ES-I3 (cell line): ENCODE measurements around the gene PRLHR.
"Not testable (repeated sequence)": the region's sequence is repeated elsewhere in the genome, so short reads cannot be mapped to it uniquely, and the experiment has no call there.

Experiments used
- H3K36me3 ChIP-seq: 2 replicates; pipeline ENCODE4 v1.6.1; 2013; ENCODE audit warnings: mild to moderate bottlenecking, low read length, control low read depth, moderate library complexity; ENCODE audit not compliant: insufficient read depth
- H3K4me1 ChIP-seq: 2 replicates; pipeline ENCODE4 v1.6.1; 2013; ENCODE audit warnings: mild to moderate bottlenecking, control low read depth, low read length; ENCODE audit not compliant: insufficient read depth
- H3K9ac ChIP-seq: 2 replicates; pipeline ENCODE4 v1.6.1; 2013; ENCODE audit warnings: low read depth, mild to moderate bottlenecking, low read length, moderate library complexity
- H3K9me3 ChIP-seq: 2 replicates; pipeline ENCODE4 v1.6.1; 2013; ENCODE audit warnings: mild to moderate bottlenecking, low read length, moderate library complexity; ENCODE audit not compliant: control insufficient read depth, insufficient read depth

PRLHR gene

DNA sequence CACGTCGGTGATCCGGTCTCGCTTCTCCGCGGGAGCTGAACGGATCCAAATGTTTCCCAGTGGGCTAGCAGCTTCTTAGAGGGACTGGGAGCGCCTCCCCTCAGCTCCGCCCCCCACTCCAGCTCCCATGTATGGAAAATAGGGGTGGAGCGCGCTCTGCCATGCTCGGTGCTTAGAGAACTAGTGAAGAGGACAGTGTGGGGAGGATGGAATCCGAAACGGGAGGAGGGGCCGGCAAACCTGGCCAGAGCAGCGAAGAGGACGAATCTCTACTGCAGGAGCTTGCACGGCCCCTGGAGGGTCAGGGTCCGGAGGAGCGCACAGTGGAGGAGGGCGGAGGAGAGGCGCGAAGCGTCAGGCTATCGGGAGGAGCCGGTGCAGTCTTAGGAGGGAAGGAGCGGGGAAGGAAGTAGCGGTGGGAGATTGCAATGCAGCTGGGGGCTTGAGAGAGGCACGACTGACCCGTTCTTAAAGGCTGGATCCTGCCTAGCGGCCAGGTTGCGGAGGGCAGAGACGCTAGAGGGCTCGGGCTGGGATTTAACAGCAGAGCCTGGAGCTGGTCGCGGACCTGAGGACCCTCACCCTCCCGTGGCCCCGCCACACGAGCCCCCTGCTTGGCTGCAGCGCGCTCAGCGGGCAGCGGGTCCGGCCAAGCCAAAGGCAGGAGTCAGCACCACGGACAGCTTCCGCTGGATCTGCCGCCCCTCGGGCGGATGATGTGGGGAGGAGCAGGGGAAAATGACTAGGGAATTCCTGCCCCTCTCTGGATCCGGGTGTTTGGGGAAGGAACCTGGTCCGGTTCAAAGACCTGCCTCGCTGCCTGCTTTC is at the start of gene PRLHR:
PRLHR (minus strand) TSS at position 51 of the 828 bp plus-strand sequence. CDS start 404 bp downstream, outside the sequence.
- H3K9me3 ChIP-seq = no peaks in the 10 kb centered on the region
- H3K4me1 ChIP-seq = no peaks in the 10 kb centered on the region; the same call in 1 of the 2 replicates
- H3K36me3 ChIP-seq = no peaks in the 10 kb centered on the region
- H3K9ac ChIP-seq = peak within 1 kb of the TSS; percentile 38; the same call in 1 of the 2 replicates

DNA sequence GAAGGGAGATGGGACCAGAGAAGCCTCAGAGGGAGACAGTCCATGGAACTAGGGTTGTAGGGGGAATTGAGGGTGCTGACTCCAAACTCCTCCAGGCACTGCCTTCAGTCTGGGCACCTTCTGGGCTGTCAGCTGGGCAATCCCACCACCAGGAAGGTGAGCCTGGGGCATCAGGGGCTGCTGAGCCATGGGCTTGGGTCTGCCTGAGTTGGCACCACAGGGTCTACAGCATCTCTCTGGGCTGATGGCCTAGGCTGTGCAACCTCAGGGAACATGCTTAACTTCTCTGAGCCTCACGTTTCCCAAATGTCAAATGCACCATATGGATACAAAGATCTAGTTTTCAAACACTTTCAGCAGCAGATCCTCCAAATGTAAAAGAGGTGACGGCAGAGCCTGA is 46.8 kb upstream of the PRLHR start:
- no peaks in the 10 kb centered on the region for H3K36me3 ChIP-seq
- no peaks in the 10 kb centered on the region; the same call in 1 of the 2 replicates for H3K9me3 ChIP-seq

DNA sequence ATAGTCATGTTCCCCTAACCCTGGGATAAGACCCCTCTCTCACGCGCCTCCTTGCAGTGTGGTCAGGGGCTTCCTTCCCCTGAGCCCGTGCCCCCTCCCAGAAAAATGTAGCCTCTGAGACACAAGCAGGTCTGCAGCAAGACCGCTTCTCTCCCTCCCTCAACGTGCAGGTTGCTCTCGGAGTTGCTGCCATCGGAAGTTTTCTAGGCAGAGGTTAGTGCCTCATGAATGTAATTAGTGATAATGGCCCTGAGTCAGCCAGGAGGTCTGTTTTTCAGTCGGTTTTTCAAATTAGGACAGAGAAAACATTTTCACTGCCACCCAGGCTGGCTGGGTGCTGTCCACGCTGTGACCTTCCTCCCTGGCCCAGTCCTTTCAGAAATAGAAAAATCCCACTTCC is 43.2 kb upstream of the PRLHR start:
- Histone ChIP-seq H3K9ac (no peak overlapping the region), H3K36me3 (no peaks in the 10 kb centered on the region), H3K4me1 (no peaks in the 10 kb centered on the region), H3K9me3 (no peaks in the 10 kb centered on the region; the same call in 1 of the 2 replicates)

More for the DNA sequence above, 46.8 kb upstream of the PRLHR start:
- H3K9ac ChIP-seq = no peak overlapping the region
- no peaks in the 10 kb centered on the region for H3K4me1 ChIP-seq

DNA sequence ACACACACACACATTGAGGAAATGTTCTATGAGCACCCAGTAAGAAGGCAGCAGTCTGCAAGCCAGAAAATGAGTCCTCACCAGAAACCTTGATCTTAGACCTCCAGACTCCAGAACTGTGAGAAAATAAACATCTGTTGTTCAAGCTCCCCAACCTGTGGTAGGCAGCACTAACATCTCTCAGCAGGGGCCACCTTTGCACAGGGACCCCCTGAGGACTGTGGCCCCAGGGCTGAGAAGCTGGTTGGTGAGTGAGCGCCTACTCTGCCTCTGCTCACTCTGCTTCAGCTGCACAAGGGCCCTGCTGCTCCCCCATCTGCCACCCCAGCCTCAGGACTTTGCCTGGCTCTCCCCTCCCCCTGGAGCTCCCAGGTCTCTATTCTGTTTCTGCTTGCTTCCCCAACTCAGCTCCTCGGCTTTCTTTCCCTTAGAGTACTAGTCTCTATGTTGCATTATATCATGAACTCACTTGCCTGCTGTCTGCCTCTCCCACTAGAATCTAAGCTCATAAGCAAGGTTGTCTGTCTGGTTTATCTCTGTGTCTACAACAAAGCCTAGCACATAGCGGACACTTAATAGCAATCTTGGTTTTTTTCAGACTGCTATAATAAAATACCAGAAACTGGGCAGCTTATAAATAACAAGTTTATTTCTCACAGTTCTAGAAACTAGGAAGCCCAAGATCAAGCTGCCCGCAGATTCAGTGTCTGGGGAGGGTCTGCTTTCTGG is 40.4 kb upstream of the PRLHR start:
- no peaks in the 10 kb centered on the region for H3K4me1 ChIP-seq
- no peak overlapping the region for H3K9ac ChIP-seq
- H3K9me3 ChIP-seq = no peaks in the 10 kb centered on the region
- no peaks in the 10 kb centered on the region for H3K36me3 ChIP-seq

DNA sequence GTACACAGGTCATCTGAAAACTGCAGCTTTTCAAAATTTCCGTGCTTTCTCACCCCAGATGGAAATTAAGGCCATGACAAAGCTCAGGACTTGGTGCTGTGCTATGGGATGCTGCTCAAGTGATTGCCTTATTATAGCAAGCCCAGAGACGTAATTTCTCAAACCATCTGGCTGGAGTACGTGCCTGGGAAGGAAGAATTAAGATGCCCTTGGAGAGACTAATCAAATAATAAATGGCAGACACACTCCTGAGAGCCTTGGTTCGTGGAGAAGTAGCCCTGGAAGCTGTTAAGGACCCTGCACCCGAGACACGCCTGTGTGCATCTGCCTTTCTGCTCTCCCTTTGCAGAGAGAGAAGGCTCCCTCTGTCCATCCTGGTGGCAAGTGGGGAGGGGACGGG is 38.3 kb upstream of the PRLHR start:
- Histone ChIP-seq H3K9ac (no peak overlapping the region), H3K36me3 (no peaks in the 10 kb centered on the region), H3K9me3 (no peaks in the 10 kb centered on the region), H3K4me1 (no peaks in the 10 kb centered on the region)

DNA sequence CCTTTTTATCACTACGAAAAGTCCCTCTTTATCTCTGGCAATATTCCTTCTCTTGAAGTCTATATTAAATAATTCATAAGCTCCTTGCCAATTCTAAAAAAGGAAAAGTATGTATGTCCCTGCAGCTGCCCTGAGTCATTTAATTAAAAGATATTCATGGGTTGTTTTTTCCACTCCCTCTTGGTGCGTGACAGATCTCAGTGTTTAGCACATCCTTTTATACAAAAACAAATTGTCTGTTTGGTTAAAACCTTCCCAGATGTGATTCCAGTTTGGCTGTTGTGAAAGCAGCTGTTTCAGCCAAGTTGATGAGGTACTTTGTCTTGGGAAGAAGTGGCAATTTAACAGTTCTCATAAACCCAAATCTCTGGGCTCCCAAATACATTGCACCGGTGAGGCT is 33.8 kb upstream of the PRLHR start:
- H3K4me1 ChIP-seq = no peaks in the 10 kb centered on the region
- H3K9ac ChIP-seq = no peak overlapping the region
- H3K9me3 ChIP-seq = no peaks in the 10 kb centered on the region
- H3K36me3 ChIP-seq = no peaks in the 10 kb centered on the region

DNA sequence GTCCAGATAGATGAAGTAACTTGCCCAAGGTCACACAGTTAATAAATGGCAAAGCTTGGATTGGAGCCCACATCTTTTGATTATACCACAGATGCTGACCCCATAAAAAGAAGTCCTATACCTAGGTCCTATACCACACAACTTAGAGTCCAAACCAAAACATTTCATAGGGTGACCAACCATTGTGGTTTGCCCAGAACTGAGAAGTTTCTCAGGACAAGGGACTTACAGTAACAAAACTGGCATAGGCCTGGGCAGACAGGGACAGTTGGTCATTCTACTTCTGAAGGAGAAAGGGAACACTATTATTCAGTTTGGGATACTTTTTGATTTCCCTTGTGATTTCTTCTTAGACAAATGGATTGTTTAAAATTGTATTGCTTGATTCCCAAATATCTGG is 32.9 kb upstream of the PRLHR start:
- no peak overlapping the region for H3K9ac ChIP-seq
- no peaks in the 10 kb centered on the region for H3K36me3 ChIP-seq
- no peaks in the 10 kb centered on the region for H3K9me3 ChIP-seq
- 0 out of 2 replicates have a peak, but pooled peaks cover 3% of the 10 kb centered on the region for H3K4me1 ChIP-seq

DNA sequence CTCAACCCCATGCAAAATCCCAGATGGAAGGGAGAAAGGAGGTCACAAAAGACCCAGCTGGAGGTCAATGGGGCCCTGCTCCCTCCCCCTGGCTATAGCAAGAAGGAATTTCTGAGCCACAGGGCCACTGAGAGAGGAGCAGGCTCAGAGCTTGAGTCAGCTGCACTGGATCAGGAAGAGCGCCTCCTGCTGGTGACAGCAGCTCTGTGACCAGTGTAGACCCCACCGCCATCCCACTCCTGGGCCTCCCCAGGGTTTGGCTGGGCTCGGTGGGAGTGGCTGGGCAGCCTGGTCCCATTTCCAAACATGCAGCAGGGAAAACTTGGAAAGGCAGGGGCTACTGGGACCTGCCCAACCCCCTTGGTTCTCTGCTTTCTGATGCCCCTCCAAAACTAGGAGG is 31.5 kb upstream of the PRLHR start:
- no peaks in the 10 kb centered on the region for H3K9me3 ChIP-seq
- no peak overlapping the region for H3K9ac ChIP-seq
- no peaks in the 10 kb centered on the region for H3K36me3 ChIP-seq
- 0 out of 2 replicates have a peak, but pooled peaks cover 3% of the 10 kb centered on the region for H3K4me1 ChIP-seq

DNA sequence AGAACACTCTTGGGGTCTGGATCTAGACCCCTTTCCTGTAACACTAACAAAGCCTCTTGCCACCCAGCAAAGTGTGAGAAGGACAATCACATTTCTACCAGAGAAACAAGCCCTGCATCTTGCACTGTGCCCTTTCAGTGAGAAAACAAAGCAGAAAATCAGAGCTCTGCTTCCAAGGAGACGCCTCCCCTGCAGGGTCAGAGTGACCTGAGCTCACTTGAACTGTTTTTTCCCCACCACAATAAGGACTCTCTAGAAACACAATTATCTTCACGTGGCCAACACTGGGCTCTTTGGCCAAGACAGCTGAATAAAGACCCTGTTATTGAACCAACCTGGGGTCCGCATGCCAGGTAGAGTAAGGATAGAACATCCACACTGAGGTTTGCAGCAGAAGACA is 30.1 kb upstream of the PRLHR start:
- H3K9me3 ChIP-seq = no peaks in the 10 kb centered on the region
- H3K9ac ChIP-seq = no peak overlapping the region
- H3K4me1 ChIP-seq = 0 out of 2 replicates have a peak, but pooled peaks cover 3% of the 10 kb centered on the region
- no peaks in the 10 kb centered on the region for H3K36me3 ChIP-seq

DNA sequence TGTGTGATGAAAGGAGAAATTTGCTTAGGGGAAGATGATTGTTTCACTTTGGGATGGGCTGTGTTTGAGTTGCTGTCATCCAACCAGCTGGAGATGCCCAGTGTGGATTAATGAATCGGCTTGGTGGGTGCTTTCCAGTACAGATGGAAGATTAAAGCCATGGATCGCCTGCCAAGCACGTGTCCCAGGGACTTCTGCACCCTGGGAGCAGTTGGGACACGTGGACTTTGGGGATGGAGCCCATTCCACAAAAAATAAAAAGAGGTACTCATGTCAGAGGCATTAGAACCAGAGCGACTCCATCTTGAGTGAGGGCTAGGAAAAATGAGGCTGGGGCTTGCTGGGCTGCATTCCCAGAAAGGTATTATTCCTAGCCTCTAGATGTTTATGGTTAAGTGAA is 29.3 kb upstream of the PRLHR start:
- no peaks in the 10 kb centered on the region for H3K9me3 ChIP-seq
- 0 out of 2 replicates have a peak, but pooled peaks cover 3% of the 10 kb centered on the region for H3K4me1 ChIP-seq
- H3K9ac ChIP-seq = no peak overlapping the region
- H3K36me3 ChIP-seq = no peaks in the 10 kb centered on the region

DNA sequence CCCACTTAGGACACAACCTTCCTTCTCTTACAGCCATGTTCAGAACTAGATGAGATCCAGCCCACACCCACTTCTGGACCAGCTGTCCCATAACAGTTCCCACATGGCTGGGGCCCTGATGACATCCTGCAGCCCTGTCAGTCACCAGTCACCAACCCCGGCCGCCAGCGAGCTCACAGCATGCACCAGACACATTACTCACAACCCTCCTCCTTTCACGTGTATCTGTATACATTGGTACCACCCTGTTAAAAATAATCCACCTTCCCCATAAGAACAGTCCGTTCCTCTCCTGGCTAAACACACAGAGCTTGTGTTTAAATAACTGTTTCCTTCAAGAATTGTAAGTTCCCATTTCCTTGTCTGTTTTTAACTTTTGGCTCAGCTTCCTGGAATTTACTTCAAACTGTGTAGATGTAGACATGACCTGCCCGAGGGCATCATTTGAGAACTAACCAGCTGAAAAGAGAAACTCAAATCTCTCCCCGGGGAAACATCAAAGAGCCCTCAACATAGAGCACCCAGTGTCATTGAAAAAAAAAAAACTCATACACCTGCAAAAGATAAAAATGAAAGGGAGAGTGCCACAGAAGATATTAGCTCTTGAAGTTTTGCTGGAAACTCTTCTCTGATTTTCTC is 26.0 kb upstream of the PRLHR start:
- Histone ChIP-seq H3K36me3 (no peaks in the 10 kb centered on the region), H3K4me1 (0 out of 2 replicates have a peak, but pooled peaks cover 3% of the 10 kb centered on the region), H3K9ac (no peak overlapping the region), H3K9me3 (no peaks in the 10 kb centered on the region)

DNA sequence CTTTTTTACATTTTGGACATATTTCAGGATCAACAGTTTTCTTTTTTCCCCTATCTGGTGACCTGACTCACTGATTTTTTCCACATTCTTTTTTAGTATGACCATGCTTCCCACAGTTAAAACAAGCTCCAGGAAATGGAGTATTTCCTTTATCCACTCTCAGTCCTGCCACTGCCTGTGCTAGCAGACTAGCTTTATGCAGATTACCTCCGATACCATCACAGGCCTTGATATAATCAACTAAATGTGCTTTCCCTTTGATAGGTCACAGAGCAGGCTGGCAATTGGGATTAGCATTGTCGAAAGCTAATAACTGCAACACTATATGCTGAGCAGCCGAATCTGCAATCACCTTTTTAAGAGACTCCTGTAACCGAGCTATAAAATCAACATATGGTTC is 18.4 kb upstream of the PRLHR start:
- H3K9me3 ChIP-seq = not testable (repeated sequence)

DNA sequence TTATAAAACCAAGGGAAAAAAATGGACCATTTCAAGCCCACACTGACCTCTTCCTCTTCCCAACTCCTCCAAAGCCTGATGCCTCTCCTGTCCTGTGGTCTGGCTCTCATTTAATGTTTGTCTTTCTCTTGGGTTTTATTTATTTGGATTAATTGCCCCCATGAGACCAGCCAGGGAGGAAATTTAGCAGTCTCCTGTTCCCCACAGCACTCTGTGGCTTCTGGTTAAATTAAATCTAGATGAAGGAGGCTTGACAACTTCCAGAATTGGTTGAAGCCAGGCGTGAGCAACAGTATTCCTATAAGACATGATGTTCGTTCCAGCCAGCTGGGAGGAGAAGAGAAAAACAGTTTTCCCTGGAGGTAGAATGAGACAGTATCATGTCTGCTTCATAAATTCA is 15.1 kb upstream of the PRLHR start:
- no peak overlapping the region for H3K9ac ChIP-seq
- no peaks in the 10 kb centered on the region for H3K36me3 ChIP-seq

More for the DNA sequence above, 18.4 kb upstream of the PRLHR start:
- not testable (repeated sequence) for H3K9ac ChIP-seq, H3K4me1 ChIP-seq, H3K36me3 ChIP-seq

DNA sequence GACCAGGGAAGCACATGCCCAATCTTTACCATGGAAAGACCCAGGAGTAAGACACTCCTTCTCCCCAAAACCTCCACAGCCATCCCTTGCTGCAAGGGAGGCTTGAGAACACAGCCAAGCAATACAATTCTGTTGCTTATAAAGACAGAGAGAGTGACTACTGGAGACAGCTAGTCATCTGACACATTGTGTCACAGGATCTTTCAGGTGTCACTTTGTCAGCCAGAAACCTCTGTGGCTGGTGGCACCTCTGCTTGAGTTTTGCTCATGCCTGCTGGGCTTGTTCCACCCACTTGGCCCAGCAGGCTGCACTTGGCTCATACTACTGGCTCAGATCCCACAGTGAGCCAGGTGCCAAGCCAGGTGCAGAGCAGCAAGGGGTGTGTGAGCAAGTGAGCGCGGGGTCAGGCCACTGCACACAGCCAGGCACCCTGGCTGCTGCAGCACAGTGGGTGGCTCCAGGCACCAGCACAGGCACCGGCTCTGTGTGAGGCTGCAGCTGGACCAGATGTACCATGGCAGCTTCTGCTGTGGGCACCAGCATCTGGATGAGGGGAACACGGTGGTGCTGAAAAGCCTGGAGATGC is 12.4 kb upstream of the PRLHR start:
- Histone ChIP-seq H3K9ac (no peak overlapping the region), H3K4me1 (no peaks in the 10 kb centered on the region), H3K9me3 (no peaks in the 10 kb centered on the region), H3K36me3 (no peaks in the 10 kb centered on the region)

More for the DNA sequence above, 15.1 kb upstream of the PRLHR start:
- Histone ChIP-seq H3K9me3 (peaks cover 4% of the 10 kb centered on the region; the same call in 1 of the 2 replicates), H3K4me1 (no peaks in the 10 kb centered on the region)
